PC-9 (cell line): ENCODE results near the gene IGFLR1.

Experiments used
- EZH2 ChIP-seq: fragments of 200-600 bp; sonication (generic); IDR thresholded peaks from 2 replicates; pipeline ENCODE4 v1.8.0; 2017; ENCODE audit warnings: antibody characterized with exemption, low read depth
- TF ChIP-seq, protein P1 (sequence below): fragments of 200-600 bp; sonication (generic); conservative IDR thresholded peaks from 2 replicates; pipeline ENCODE4 v1.6.1; 2017; ENCODE audit warnings: mixed run types, antibody characterized with exemption, mild to moderate bottlenecking, moderate library complexity

GRCh38 chr19:35739275-35740107 lies 2.8 kb downstream of the IGFLR1 start:
- TF ChIP-seq, protein P1, sequence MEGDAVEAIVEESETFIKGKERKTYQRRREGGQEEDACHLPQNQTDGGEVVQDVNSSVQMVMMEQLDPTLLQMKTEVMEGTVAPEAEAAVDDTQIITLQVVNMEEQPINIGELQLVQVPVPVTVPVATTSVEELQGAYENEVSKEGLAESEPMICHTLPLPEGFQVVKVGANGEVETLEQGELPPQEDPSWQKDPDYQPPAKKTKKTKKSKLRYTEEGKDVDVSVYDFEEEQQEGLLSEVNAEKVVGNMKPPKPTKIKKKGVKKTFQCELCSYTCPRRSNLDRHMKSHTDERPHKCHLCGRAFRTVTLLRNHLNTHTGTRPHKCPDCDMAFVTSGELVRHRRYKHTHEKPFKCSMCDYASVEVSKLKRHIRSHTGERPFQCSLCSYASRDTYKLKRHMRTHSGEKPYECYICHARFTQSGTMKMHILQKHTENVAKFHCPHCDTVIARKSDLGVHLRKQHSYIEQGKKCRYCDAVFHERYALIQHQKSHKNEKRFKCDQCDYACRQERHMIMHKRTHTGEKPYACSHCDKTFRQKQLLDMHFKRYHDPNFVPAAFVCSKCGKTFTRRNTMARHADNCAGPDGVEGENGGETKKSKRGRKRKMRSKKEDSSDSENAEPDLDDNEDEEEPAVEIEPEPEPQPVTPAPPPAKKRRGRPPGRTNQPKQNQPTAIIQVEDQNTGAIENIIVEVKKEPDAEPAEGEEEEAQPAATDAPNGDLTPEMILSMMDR: no peak
- TF ChIP-seq EZH2: no peak
